GM21528 (cell line): ENCODE data around the gene TMEFF2.
"Not testable (repeated sequence)": the region's sequence is repeated elsewhere in the genome, so short reads cannot be mapped to it uniquely, and the experiment has no call there.

ENCODE experiments used
- ATAC-seq: cut with Tn5 transposase; IDR thresholded peaks from one replicate; pipeline ENCODE4 v1.9.1; 2021; ENCODE audit warnings: mild to moderate bottlenecking, moderate library complexity; ENCODE audit not compliant: unreplicated experiment, low FRiP score

The TMEFF2 gene

DNA sequence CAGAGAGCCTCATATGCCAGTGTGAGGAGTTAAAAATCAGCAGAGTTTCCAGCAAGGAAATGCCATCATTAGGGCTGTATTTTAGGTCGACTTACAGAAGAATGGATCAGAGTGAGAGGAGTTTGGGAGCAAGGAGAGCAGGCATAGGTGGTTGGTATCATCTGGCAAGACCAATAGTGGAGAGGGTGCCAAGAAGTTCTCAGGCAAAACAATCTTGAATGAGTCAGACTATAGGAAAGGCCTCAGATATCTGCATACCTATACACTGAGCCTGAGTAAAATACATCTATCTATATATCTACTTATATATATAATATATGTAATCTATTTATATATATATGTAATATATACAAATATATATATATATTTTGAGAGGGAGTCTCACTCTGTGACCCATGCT, 57.3 kb downstream of the TMEFF2 start:
- ATAC-seq = no peak

DNA sequence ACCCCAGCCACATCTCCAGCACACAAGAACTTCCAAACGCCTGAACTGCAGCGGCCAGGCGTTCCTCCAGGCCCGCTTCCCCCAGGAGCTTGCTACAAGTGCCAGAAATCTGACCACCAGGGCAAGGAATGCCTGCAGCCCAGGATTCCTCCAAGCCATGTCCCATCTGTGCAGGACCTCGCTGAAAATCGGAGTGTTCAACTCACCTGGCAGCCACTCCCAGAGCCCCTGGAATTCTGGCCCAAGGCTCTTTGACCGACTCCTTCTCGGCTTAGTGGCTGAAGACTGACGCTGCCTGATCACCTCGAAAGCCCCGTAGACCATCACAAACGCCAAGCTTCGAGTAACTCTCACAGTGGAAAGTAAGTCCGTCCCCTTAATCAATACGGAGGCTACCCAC, 62.1 kb downstream of the TMEFF2 start:
- not testable (repeated sequence) for ATAC-seq

DNA sequence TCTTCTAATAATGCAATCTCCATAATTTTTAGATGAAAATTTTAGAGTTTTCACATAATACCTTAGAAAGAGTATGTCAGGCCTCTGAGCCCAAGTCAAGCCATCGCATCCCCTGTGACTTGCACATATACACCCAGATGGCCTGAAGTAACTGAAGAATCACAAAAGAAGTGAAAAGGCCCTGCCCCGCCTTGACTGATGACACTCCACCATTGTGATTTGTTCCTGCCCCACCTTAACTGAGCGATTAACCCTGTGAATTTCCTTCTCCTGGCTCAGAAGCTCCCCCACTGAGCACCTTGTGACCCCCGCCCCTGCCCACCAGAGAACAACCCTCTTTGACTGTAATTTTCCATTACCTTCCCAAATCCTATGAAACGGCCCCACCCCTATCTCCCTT, 64.4 kb downstream of the TMEFF2 start:
- not testable (repeated sequence) for ATAC-seq

DNA sequence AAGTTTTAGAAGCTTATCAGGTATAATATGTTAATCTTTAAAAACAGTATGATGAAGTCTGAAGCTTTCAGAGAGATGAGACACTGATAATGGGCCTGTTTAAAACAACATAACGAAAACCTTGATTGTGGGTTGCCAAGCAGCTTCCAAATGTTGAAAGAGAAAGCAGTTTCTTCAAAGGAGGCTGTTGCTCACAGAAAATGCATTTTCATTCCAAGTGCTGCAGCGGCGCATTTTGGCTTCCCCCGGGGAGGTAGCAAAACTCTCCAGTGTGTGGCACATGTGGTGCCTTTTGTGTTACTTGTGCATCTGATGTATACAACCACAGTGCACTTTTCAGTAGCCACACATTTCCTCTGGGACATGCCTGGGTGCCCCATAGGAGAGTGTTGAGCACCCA, 66.1 kb downstream of the TMEFF2 start:
- no peak for ATAC-seq

DNA sequence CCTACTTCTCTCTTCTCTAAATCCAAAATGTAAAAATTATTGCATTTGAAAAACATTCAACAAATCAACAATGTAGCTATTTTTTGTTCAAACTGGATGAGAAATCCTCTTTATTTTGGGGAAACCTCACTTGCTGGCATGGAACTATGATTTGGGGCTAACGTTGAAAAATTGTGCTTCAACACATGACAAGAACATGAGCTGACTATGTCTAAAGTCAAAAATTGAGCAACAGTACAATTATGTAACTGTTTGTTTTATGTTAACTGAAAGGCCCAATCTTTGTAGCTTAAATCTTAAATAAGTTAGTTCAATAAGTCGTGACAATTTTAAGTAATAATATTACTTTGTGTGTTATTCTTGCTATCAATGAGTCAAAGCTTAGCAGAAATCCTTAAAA, 67.3 kb downstream of the TMEFF2 start:
- ATAC-seq = no peak

DNA sequence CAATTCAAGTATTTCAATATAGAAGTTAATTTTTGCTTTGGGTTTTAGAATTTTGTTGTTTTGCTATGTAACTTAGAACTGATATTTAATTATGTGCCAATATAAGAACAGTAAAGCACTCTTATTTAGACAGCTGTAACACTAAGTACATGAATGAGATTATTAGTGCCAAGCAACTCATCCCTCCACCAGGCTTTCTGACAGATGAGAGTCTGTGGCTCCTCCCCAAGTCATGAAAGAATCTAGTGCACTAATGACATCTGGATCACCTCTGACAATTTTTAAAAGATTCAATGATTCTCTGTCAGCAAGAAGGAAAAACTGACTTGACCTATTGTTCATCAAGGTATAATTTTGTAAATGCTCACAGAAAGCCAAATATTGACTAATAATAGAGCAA, 67.8 kb downstream of the TMEFF2 start:
- no peak for ATAC-seq

DNA sequence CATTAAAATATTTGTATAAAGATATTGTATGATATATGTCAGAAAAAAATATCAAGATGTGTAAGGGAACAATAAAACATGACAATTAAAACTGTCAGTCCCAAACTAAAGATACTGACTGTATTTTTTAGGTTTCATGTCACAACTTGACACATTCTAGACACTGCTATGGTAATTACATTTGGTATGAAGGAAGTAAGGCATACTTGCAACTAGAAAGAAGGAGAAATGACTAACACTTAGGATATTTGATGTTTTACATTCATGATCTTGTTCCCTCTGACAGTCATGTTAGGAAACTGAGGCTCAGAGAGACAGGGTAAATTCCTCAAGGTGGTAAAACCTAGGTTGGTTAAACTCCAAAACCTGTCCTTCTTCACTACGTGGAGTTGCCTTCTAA, 68.3 kb downstream of the TMEFF2 start:
- no peak for ATAC-seq

DNA sequence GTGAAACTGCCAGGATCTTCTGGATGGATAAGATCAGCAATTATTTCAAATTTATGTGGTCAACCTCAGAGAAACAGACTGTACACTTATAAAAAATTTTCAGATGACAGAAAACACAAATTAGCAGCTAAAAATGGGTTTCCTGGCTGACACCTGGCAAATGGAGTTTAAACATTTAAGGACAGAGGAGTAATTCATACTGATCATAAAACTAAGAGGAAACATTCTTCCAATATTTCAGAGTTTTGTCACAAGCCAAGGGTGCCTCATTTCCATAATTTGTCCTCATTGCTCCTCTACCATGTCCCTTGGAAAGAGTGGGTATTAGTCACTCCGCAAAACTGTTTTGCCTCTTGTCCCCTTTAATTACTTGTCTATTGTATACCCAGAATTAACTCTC, 70.2 kb downstream of the TMEFF2 start:
- ATAC-seq = no peak

DNA sequence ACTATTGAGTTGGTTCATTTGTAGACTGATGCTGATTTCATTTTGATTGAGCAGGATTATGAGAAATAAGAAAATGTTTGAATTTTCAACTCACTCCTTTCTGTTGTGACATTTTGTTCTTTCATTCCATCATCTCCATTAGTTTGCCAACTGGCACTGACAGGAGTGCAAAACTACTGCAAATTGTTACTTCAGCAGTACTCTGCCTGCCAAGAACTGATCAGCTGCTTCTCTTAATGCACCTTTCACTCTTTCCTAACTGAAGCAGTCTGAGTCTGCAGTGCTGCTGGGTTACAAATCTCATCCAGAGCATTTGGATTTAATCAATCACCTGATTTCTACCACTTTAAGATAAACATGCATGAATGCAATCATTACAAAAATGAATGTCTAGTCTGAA, 70.9 kb downstream of the TMEFF2 start:
- no peak for ATAC-seq

DNA sequence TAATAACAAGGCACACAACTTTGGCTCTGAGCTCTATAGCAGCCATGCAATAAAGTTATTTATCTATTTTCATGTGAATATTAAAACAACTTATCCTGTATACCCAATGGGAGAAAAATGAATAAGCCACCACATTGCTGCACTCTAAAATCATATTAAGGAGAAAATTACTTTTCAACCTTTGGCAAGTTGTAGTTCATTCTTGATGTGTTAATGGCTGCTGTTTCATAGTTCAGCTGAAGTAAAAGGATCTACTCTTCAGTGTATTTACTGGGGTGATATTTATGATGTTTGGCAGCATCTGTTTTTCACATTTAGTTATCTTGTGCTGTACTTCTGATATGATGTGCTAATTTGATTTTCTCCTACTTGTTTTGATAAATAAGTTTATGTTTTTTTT, 71.8 kb downstream of the TMEFF2 start:
- ATAC-seq = no peak

DNA sequence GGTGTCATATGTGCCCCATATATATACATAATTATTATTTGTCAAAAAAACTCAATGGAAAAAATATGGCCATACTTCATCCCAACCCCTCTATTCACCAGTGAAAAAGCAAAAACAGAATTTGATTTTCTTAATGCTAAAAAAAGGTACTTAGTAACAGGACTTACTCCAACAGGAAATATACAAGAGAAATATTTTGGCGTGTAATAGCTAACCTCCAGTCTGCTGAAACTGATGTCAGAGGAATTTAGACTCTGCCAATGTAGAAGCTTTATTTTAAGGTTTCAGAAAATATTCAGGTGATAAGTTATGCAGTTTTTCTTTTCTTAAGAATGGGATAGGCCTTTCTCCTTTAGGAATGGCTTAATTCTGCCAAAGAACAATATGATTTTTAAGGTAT, 72.6 kb downstream of the TMEFF2 start:
- no peak for ATAC-seq

DNA sequence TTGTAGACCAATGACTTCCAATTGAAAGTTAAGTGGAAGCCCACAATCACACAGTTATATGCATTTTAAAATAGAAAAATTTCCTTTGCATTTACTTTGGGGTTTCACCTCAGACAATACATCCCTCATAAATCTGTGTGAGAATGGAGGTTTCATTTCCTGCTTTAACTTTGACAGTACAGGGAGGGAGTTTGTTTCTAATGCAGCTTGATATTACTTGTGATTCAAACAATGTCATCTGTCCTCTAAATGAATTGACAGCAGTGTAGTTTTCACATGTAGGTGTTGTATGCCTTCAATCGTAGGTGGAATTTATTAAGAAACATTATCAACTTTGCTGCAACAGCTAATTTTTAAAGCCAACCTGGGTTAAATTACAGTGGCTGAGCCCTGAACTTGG, 75.2 kb downstream of the TMEFF2 start:
- no peak for ATAC-seq

DNA sequence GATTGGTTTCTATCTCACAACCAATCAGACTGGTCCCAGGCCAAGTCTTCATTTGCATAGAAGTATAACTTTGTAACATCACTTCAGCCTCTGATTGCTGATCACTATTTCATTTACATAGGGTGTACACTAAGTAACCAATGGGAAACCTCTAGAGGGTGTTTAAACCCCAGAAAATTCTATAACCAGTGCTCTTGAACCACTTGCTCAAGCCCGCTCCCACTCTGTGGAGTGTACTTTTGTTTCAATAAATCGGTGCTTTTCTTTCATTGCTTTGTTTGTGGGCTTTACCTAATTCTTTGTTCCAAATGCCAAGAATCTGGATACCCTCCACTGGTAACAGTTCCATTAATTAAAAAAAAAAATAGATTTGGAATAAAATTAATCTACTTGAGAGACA, 77.0 kb downstream of the TMEFF2 start:
- ATAC-seq = no peak

DNA sequence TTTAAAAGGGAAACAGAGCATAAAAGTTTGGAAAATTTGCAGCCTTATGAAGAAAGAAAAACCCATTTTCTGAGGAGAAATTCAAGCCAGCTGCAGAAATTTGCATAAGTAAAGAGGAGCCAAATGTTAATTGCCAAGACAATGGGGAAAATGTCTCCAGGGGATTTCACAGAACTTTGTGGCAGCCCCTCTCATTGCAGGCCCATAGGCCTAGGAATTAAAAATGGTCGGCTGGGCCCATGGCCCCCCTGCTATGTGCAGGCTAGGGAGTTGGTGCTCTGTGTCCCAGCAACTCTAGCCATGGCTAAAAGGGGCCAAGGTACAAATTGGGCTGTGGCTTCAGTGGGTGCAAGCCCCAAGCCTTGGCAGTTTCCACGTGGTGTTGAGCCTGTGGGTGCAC, 83.2 kb downstream of the TMEFF2 start:
- ATAC-seq = not testable (repeated sequence)

DNA sequence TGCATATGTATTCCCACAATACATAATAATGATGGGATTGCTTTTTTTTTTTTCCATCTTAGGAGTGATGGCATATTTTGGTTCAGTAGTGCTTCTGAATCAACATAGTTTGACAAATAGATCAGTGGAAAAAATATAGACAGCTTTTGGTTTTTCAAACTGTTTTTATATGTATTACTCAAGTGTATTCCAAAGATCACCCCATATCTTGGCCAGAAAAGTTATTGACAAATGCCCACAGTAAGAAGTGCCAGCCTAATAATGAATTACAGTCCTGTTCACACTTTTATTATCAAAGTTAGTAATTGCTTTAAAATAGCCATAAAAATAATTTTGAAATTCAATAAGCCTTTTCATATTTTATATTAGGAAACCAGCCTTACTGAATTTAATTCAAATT, 95.0 kb downstream of the TMEFF2 start:
- ATAC-seq = no peak

DNA sequence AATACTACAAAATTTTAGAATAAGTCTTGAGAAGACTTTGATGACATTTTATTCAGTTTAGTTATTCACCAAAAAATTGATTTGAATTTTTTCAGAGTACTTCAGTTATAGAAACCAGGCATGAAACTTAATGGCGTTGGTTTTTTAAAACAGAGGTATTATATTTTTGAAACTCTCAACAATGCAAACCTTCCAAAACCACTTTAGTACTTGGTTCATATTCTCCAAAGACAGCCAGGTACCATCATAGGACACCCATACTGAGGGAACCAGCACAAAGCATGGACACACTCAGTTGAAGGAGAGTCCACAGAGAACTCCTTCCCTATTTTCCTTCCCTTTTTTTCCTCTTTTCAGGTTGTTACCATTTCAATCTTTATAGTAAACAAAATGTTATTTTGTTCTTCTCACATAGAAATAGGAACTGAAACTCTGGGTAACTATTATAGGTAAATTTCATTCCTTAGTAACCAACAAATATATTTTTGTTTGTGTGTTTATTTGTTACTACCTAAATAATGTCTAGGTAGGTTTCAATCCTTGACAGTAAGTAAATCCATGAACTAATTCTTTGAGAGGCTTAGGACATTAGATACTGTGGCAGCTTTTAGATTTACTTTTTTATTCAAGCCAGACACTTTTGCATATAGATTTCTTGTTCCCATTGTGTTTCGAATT, 95.8 kb downstream of the TMEFF2 start:
- ATAC-seq = no peak

DNA sequence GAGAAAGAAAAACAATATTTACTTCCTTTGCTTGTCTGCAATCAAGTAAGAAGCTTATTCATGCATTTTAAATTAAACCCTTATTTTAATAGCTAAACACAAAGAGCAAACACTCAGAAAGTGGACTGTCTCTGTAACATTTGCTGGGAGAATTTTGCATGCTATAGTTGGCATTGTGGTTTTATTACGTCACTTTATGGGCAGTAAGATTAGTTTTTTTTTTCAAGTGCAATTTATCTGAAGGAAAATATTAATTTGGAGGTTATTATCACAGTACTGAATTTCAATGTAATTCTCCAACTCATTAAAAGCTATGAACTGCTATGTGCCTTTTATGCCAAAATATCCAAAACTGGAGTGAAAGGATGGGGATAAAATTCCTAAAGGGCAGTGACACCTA, 103.3 kb downstream of the TMEFF2 start:
- no peak for ATAC-seq

DNA sequence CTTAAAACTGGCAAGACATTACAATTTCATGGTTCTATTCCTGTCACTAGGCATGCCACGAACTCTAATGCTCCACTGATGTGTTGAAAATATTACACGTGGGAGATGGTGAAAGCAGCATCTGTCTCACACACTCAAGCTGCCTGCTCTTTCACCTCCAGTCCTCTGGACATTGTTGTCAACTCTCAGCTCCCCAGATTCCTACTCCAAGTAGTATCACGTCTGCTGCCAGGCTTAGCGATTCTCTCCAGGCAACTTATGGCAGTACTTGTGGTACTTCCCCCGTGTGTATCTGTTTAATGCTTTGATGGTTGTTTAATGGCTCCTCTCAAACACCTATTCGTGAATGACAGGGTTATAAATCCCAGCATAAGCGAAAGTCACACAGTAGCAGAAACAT, 103.8 kb downstream of the TMEFF2 start:
- no peak for ATAC-seq

DNA sequence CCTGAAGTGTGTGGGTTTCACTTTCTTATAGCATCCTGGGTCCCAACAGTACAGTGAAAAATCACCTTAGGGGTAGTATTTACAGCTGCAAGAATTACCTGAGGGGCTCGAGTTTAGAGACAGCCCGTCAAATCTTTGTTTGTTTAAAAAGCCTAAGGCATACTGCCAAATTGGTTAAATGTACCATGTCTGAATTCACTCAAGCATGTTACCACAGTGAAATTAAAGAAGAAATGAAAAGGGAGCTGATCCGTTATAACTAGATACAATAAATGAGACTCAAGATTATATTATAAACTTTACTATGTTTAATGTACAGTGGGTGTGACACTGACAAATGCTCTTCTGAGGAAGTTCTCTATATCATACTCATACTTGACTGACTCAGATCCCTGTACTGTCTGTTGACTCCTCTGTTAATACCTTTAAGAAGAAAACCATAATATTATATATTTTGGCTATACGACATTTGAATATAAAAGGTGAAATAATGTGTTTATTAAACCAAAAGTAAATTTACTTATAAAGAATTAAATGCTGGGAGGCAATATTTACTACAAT, 107.3 kb downstream of the TMEFF2 start:
- no peak for ATAC-seq

DNA sequence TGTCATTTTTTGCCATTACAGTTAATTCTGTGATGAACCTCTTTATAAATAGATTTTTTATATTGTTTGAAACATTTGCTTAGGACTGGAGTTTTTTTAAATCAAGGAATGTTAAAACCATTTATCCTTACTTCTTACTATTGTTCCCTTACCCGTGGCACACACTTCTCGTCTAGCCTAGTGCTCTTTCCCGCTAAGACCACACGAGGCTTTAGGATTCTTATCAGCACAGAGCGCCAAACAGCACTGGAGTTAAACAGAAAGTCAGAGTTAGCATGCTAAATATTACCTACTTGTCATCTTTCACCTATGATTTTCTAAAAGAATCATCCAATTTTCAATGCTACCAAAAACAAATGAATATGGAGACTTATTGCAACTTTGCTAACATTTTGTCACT, 112.6 kb downstream of the TMEFF2 start:
- ATAC-seq = no peak

DNA sequence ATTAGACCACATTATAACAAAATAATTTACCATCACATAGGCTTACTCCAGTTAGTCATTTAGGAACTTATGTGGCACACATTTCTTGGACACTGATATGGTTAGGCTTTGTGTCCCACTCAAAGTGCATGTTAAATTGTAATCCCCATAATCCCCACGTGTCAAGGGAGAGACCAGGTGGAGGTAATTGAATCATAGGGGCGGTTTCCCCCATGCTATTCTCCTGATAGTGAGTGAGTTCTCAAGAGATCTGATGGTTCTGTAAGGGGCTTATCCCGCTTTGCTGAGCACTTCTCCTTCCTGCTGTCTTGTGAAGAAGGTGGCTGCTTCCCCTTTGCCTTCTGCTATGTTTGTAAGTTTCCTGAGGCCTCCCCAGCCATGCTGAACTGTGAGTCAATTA, 114.6 kb downstream of the TMEFF2 start:
- ATAC-seq = not testable (repeated sequence)

DNA sequence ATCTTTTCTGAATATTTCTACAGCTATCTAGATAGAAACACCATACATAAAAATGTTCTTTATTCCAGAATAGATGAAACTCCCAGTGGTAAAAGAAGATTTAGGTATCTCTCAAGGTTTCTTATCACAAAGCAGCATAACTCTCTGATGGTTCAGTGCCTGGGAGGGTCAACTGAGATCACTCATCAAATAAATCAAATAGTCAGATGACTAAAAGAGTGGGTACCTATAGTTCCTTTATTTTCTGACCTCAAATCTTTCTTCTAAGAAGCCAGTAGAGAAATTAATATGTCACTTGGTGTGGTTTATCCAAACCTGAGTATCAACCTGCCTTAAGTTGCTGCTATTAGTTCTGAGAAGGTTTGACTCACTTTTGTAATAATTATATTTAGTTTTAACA, 120.9 kb downstream of the TMEFF2 start:
- no peak for ATAC-seq

DNA sequence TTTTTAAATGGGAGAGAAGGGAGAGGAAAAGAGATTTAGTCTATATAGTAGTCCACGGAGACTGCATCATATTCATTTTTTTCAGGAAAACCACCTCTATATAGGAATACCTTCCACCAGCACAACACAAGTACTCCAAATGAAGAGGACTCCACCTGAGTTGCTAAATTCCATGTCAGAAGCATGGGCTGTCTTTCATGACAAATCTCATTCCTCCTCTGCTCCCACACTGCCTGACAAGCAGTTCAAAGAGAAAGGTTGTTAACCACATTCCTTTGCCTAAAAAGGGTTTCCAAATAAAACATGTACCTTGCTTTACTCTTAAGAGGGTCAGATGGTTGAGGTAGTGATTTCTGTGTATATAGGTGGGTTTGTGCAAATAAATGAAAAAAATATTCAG, 122.0 kb downstream of the TMEFF2 start:
- ATAC-seq = no peak
